Fibroblast of peridontal ligament (primary cell): Measurements from ENCODE around the gene PPY.
"Not testable (repeated sequence)": the region's sequence is repeated elsewhere in the genome, so short reads cannot be mapped to it uniquely, and the experiment has no call there.

Experiments used
- DNase-seq: peaks from one replicate; pipeline ENCODE4 v3.0.0-alpha.2; 2010; ENCODE audit errors: extremely low read depth

Gene PPY

GRCh38 chr17:43932357-43932756 is 9.9 kb downstream of the PPY start:
- DNase-seq: no peak

- DNase-seq: no peak
Observed at GRCh38 chr17:43931062-43931571, 11.2 kb downstream of the PPY start.

GRCh38 chr17:43928609-43929008 is 13.7 kb downstream of the PPY start:
- DNase-seq: no peak

- not testable (repeated sequence) for DNase-seq
Observed at GRCh38 chr17:43927929-43928328, 14.3 kb downstream of the PPY start.

- no peak for DNase-seq
Observed at GRCh38 chr17:43927060-43927864, 15.0 kb downstream of the PPY start.

GRCh38 chr17:43924558-43924957 is 17.7 kb downstream of the PPY start:
- DNase-seq: no peak

GRCh38 chr17:43920500-43921095 is 21.7 kb downstream of the PPY start:
- DNase-seq: no peak

GRCh38 chr17:43918026-43918389 is 24.3 kb downstream of the PPY start:
- DNase-seq: no peak

- peak; percentile 23 for DNase-seq
Observed at GRCh38 chr17:43917348-43918025, 24.8 kb downstream of the PPY start.

- DNase-seq: no peak
Observed at GRCh38 chr17:43917016-43917347, 25.3 kb downstream of the PPY start.

- DNase-seq: no peak
Observed at GRCh38 chr17:43916385-43916784, 25.9 kb downstream of the PPY start.

- peak; percentile 15 for DNase-seq
Observed at GRCh38 chr17:43915559-43915958, 26.7 kb downstream of the PPY start.

GRCh38 chr17:43914451-43914850 is 27.8 kb downstream of the PPY start:
- DNase-seq: no peak

- no peak for DNase-seq
Observed at GRCh38 chr17:43913584-43913983, 28.7 kb downstream of the PPY start.

- DNase-seq: no peak
Observed at GRCh38 chr17:43912635-43913304, 29.5 kb downstream of the PPY start.

GRCh38 chr17:43911904-43912303 is 30.4 kb downstream of the PPY start:
- no peak for DNase-seq

GRCh38 chr17:43909537-43910231 is 32.6 kb downstream of the PPY start:
- DNase-seq: no peak

GRCh38 chr17:43907998-43908721 is 34.1 kb downstream of the PPY start:
- DNase-seq: peak; percentile 76

GRCh38 chr17:43907425-43907981 is 34.8 kb downstream of the PPY start, which contains the start of gene MPP2:
Gene MPP2 (minus strand): TSS chr17:43907536. CDS start chr17:43904460, 3,076 bp downstream.
- peak; percentile 64 for DNase-seq

GRCh38 chr17:43906951-43907424 is 35.3 kb downstream of the PPY start:
- DNase-seq: no peak
